ENCODE measurements around the gene ATE1.

ATE1 gene

DNA sequence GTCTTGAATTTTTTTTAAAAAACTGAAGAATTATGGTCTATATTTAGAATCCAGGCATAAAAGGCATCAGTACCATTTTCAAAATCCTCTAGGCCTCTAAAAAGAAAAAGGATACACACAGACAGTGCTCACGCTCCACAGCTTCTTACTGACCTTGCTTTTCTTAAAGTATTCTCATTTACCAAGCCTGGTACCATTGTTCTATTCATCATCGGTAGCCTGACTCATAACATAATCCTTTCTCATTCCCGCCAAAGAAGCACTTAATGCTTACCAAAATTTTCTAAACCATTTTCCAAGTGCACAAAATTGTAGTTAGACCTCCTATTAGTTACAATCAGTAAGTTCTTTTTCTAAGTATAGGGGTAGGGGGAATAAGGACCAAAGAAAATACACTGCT lies 54.6 kb downstream of the ATE1 start:
- no peak for DNase-seq (ENCODE audit: low read depth in 2 of 2)

DNA sequence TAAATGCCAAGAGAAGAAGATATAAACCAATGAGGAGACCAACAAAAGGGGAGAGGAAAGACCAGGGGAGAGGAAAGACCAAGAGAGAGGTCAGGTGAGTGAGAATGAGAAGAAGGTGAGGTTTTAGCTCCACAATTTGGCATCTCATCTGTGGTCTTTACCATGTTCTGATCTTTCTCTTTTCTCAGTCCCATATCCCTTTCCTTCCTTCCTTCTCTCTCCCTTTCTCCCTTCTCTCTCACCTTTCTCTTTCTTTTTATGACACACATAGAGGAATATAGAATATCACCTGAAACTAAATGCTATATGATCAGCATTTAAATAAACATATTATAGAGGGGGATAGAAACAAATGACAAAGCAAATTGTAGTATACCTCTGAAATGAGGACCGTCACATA lies 57.4 kb downstream of the ATE1 start:
- DNase-seq (ENCODE audit: low read depth in 2 of 2), result no peak

- no peak for DNase-seq (ENCODE audit: low read depth in 2 of 2)
Observed at GRCh38 chr10:121865554-121865953, 62.3 kb downstream of the ATE1 start.

- no peak for DNase-seq (ENCODE audit: low read depth in 2 of 2)
Observed at GRCh38 chr10:121864653-121865052, 63.2 kb downstream of the ATE1 start.

- DNase-seq (ENCODE audit: low read depth in 2 of 2), result no peak
Observed at GRCh38 chr10:121864168-121864567, 63.7 kb downstream of the ATE1 start.

- no peak for DNase-seq (ENCODE audit: low read depth in 2 of 2)
Observed at GRCh38 chr10:121862649-121863048, 65.2 kb downstream of the ATE1 start.

DNA sequence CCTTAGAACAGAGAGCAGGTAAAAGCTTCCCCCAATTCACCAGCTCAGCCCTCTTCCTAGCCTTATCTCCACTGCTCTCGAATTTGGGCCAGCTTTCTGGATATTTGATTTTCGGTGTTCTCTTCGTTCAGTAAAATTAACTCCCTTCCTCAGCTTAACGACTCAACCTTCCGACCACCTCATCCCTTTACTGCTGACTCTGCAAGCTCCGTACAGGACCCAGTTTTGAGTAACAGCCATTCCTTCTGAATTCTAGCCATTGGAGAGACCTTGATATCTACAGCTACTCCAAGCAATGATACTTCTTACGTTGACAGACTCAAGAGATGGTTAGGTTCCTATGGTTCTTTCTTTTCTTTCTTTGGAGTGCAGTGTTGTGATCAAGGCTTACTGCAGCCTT lies 65.8 kb downstream of the ATE1 start:
- DNase-seq (ENCODE audit: low read depth in 2 of 2), result no peak

- DNase-seq (ENCODE audit: low read depth in 2 of 2), result no peak
Observed at GRCh38 chr10:121860810-121861209, 67.0 kb downstream of the ATE1 start.

GRCh38 chr10:121854809-121855445 lies 72.9 kb downstream of the ATE1 start:
- DNase-seq (ENCODE audit: low read depth in 2 of 2), result no peak

- DNase-seq (ENCODE audit: low read depth in 2 of 2), result no peak
Observed at GRCh38 chr10:121853950-121854349, 73.9 kb downstream of the ATE1 start.

- no peak for DNase-seq (ENCODE audit: low read depth in 2 of 2)
Observed at GRCh38 chr10:121851786-121852185, 76.0 kb downstream of the ATE1 start.

DNA sequence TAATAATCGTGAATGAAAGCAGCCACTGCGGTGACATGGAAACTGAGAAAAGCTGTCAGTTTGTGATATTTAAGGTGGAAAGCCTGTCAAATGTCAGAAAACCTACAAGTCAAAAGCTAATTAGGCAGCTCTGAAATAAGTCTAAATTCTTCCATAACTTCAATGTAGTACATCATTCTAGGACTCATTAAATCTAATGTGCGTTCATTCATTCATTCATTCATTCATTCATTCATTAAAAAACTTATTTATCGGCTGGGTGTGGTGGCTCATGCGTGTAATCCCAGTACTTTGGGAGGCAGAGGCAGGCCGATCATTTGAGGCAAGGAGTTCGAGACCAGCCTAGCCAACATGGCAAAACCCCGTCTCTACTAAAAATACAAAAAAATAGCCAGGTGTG lies 79.7 kb downstream of the ATE1 start:
- no peak for DNase-seq (ENCODE audit: low read depth in 2 of 2)

- no peak for DNase-seq (ENCODE audit: low read depth in 2 of 2)
Observed at GRCh38 chr10:121846555-121846954, 81.3 kb downstream of the ATE1 start.

- no peak for DNase-seq (ENCODE audit: low read depth in 2 of 2)
Observed at GRCh38 chr10:121845044-121845784, 82.6 kb downstream of the ATE1 start.

- no peak for DNase-seq (ENCODE audit: low read depth in 2 of 2)
Observed at GRCh38 chr10:121844537-121844936, 83.3 kb downstream of the ATE1 start.

DNA sequence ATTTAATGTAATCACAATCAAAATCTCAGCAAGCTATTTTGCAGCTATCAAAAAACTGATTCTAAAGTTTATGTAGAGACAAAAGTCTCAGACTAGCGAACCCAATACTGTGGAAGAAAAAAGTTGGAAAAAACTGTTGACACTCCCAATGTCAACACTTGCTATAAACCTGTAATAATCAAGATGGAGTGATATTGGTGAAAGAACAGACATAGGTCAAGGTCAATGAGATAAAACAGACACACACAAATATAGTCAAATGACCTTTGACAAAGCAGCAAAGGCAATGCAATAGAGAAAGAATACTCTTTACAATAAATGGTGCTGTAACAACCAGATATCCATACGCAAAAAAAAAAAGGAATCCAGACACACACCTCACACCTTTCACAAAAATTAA lies 84.5 kb downstream of the ATE1 start:
- DNase-seq (ENCODE audit: low read depth in 2 of 2), result no peak

GRCh38 chr10:121841862-121842261 lies 86.0 kb downstream of the ATE1 start:
- no peak for DNase-seq (ENCODE audit: low read depth in 2 of 2)

DNA sequence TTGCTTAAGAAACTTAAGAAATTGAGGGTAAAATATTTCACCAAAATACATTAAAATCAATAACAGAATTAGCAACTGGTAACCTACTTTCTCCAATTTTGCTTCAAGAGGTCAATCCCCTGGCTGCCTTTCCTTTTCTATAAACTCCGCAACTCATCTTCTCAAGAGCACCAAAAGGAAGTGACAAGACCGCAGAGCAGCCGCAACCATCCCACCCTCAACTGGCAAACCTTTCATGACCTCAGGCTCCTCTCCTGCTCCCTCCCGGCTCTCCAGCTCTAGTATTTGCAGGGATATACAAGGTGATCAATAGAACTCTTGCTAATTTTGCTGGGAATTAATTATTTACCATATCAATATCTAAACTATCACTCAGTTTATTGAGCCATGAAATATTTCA lies 88.9 kb downstream of the ATE1 start:
- no peak for DNase-seq (ENCODE audit: low read depth in 2 of 2)

DNA sequence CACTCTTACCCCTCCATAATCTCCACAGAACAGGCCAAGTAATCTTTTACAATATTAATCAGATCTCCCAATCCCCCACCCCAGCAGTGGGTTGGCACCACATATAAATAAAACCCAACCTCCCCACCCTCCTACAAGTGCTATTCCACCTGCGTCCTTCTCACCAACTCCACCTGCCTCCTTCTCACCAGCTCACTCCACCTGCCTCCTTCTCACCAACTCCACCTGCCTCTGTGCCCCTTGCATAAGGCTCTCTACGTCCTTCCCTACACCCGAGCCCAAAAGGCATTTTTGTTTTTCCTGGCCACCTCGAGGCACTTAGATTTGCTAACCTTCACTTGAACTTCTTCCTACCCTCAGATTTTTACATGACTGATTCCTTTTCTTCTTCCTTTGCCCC lies 89.7 kb downstream of the ATE1 start:
- DNase-seq (ENCODE audit: low read depth in 2 of 2), result no peak

DNA sequence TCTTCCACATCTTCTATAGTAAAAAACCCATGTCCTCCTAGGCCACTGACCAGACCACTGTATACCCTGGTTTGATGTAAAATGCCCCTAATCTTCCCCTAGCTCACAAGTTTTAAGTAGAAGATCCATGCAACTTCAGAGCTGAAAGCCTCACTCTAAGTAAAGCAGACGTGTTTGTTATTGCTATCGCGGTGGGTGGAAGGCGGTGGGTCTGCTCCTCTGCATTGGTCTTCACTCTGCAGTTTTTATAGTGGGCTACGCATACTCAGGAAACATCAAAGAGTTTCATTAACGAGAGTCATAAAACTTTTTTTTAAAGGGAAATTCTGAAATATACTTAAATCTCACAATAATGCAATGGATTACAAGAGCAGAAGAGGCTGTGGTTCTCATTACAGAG lies 91.7 kb downstream of the ATE1 start:
- no peak for DNase-seq (ENCODE audit: low read depth in 2 of 2)

DNA sequence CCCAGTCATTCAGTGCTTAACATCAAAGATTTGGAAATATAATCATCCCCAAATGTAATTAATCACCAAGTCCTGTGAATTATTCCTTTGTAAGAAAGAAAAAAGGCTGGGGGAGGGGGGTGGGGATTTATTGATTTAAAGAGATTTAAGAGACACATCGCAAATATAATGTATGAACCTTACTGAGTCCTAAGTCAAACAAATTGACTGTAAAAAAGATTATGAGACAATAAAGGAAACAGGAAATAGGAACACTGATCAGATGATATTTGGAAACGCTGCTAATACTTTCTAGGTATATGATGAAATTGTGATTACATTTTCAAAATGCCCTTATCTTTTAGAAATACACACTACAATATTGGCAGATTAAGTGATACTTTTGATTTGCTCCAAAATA lies 92.5 kb downstream of the ATE1 start:
- DNase-seq (ENCODE audit: low read depth in 2 of 2), result no peak

GRCh38 chr10:121834757-121835156 lies 93.1 kb downstream of the ATE1 start:
- no peak for DNase-seq (ENCODE audit: low read depth in 2 of 2)

DNA sequence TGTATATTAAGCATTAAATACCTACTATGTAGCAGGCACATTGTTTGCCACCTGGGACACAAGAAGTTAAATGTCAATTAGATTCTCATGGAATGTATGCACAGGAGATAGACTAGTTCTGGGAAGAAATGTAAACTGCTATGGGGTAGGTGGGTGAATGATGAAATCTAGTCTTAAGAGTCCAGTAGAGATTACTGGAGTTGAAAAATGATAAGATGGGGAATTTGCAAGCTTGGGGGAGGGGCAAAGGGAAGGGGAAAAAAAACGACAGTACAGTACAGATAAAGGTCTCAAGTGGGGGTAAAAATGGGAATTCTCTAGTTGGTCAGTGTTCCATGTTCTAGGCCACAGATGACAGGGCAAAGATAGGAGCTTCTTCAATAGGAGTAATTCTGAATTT lies 94.4 kb downstream of the ATE1 start:
- no peak for DNase-seq (ENCODE audit: low read depth in 2 of 2)

GRCh38 chr10:121832647-121833046 lies 95.2 kb downstream of the ATE1 start:
- no peak for DNase-seq (ENCODE audit: low read depth in 2 of 2)

Measured in stimulated activated CD4-positive, alpha-beta T cell treated with anti-CD3 and anti-CD28 coated beads, Interleukin-12 subunit alpha, Interleukin-12 subunit beta, amount 100 ng/mL, for 24 hours (primary cell).